ENCODE results near the gene PPCDC. TPM values are rescaled to one million over a fixed set of nuclear protein-coding genes. Genes with fewer than 3 reads are reported as not detected.
A peak's percentile ranks its signal among the peaks of the same experiment; 100 is the strongest.
"Not testable (repeated sequence)": the region's sequence is repeated elsewhere in the genome, so short reads cannot be mapped to it uniquely, and the experiment has no call there.

Gene PPCDC
- total RNA-seq, 1 experiment from 2014 or later = 30.6 TPM

- DNase-seq (ENCODE audit: low read depth) = peak; percentile 71
Observed at GRCh38 chr15:75065851-75066509, 42.6 kb downstream of the PPCDC start.

DNA sequence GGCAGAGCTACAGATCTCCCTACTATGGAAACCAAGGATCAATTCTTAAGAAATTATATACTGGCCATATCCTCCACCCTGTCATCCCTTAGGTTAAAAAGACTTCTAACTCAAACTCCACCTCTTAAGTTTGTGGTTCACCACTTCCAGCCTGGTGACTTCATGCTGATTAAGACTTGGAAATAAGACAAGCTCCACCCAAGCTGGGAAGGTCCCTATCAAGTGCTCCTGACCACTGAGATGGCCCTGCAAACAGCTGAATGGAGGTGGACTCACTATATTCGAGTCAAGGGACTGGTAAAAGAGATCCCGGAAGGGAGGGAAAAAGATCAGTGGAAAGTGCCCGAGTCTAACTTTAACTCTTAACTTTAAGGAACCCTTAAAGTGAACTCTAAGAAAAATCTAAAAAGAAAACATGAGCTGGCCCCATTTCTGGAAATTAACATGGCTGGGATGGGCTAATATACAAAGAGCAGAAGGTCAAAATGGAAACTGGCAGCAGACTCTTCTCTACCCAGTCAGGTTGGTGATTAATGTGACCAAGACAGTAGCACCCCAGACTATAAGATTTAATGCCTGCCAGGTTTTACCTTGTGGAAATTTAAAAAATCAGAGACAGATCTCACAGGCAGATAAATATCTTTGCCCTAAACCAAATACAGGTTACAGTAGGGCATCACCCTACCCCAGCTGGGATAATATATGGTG, 43.9 kb downstream of the PPCDC start:
- DNase-seq (ENCODE audit: low read depth) = peak; percentile 88

GRCh38 chr15:75068748-75069147, 45.4 kb downstream of the PPCDC start:
- no peak for DNase-seq (ENCODE audit: low read depth)

GRCh38 chr15:75069301-75069925, 46.0 kb downstream of the PPCDC start:
- no peak for DNase-seq (ENCODE audit: low read depth)

DNA sequence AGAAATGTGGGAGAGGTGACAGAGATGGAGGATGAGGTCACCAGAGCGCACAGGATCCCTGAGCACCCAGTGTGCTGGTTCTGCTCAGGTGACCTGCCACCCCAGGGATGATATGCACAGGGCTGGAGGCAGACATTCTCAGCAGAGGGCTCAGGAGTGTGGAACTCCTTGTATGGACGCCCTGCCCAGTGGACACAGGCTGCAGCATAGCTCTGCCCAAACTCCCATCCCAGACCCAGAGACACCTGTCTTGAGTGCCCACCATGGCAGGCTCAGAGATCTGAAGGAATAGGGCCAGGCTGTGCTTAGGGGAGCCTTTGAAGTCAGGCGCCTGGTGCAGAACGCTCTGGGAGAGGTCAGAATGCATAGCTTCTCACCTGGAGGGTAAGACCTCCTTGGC, 47.3 kb downstream of the PPCDC start:
- DNase-seq (ENCODE audit: low read depth) = no peak

GRCh38 chr15:75073197-75073596, 49.8 kb downstream of the PPCDC start:
- no peak for DNase-seq (ENCODE audit: low read depth)

GRCh38 chr15:75076277-75076676, 52.9 kb downstream of the PPCDC start:
- DNase-seq (ENCODE audit: low read depth) = no peak

DNA sequence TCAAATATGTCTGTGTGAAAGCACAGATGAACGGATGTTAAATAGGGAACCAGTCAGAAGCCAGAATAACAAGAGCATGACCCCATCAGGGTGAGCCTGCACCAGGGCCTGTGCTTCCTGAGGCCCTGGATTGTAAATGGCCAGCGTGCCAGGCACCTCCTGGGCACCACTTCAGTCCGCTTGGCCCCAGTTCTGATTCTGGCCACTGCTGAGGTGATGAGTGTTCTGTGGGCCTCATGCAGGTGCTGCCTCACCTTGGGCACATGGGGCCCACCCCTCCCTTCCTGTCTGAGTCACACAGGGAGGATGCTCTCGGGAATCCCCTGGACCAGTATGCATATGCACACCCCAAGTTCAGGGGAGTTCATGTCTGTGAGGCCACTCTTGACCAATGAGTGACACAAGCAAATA, 54.2 kb downstream of the PPCDC start:
- DNase-seq (ENCODE audit: low read depth) = not testable (repeated sequence)

DNA sequence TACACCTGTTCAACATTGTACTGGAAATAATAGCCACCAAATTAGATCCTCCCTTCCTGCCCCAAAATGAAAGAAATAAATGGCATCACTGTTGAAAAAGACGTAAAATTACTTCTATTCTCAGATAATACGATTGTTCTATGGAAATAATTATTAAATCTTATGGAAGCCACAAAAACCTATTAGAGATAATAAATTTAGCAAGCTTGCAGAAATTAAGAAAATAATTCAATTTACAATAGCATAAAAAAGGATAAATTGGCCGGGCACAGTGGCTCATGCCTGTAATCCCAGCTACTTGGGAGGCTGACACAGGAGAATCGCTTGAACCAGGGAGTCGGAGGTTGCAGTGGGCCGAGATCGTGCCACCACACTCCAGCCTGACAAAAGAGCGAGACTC, 57.8 kb downstream of the PPCDC start:
- DNase-seq (ENCODE audit: low read depth) = no peak

DNA sequence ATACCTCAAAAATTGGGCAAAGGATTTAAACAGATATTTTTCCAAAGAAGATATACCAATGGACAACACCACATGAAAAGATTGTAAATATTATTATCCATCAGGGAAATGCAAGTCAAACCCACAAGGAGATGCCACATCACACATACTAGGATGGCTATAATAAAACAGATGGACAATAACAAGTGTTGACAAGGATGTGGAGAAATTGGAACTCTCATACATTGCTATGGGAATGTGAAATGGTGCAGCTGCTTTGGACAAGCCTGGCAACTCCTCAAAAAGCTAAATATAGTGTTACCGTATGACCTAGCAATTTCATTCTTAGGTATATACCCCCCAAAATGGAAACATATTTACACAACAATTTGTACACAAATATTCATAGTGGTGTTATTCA, 59.3 kb downstream of the PPCDC start:
- no peak for DNase-seq (ENCODE audit: low read depth)

- DNase-seq (ENCODE audit: low read depth) = not testable (repeated sequence)
Observed at GRCh38 chr15:75085708-75086107, 62.3 kb downstream of the PPCDC start.

GRCh38 chr15:75089456-75090387, 66.3 kb downstream of the PPCDC start:
- DNase-seq (ENCODE audit: low read depth) = no peak

DNA sequence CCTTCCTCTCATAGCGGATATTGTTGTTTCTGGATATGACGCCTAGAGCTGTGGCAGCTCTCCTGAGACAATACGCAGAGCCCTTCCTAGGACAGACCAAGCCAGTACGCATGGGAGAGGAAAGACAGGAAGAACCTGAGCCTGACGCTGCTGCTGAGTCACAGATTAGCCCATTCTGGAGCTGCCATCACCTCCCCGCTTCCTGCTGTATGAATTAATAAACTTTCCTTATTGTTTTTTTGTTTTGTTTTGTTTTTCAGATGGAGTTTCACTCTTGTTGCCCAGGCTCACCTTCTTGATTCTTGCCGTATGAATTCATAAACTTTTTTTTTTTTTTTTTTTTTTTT, 67.0 kb downstream of the PPCDC start:
- no peak for DNase-seq (ENCODE audit: low read depth)

GRCh38 chr15:75091814-75092213, 68.4 kb downstream of the PPCDC start:
- DNase-seq (ENCODE audit: low read depth) = no peak

GRCh38 chr15:75094961-75095478, 71.6 kb downstream of the PPCDC start:
- DNase-seq (ENCODE audit: low read depth) = not testable (repeated sequence)

DNA sequence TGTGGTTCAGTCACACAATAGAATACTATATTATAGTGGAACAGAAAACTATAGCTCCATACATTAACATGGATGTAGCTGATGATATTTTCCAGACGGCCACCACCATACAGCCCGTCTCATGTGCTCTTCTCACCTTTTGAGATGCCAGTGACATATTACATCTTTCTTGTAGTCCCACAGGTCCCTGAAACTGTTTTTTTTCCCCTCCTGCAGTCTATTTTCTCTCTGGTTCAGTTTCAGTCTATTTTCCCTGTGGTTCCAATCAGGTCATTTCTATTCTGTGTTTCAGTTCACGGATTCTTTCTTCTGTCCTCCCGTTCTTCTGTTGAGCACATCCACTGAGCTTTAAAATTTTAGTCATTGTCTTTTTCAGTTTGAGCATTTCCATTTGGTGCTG, 72.2 kb downstream of the PPCDC start:
- DNase-seq (ENCODE audit: low read depth) = no peak

GRCh38 chr15:75097939-75098338, 74.5 kb downstream of the PPCDC start:
- no peak for DNase-seq (ENCODE audit: low read depth)

- DNase-seq (ENCODE audit: low read depth) = no peak
Observed at GRCh38 chr15:75098404-75098803, 75.0 kb downstream of the PPCDC start.
